Left renal cortex interstitium (tissue), 4 donors: ENCODE results near the gene COBL. TPM values are rescaled to one million over a fixed set of nuclear protein-coding genes. Genes with fewer than 3 reads are reported as not detected.

ENCODE experiments used
- DNase-seq, 4 donors: peaks; one replicate each; pipeline ENCODE4 v3.0.0-alpha.2; 2013; ENCODE audit warnings: low read depth in 4 of 4, low spot score in 2 of 4, missing footprints in 1 of 4
- polyA plus RNA-seq, 4 donors: library from polyadenylated mRNA; unstranded; fragments of 120-200 nt; gene quantifications; one replicate each; pipeline ENCODE4 v1.2.1, GENCODE V29; 2013; ENCODE audit not compliant: insufficient read length in 4 of 4

Gene COBL
- polyA plus RNA-seq, 4 donors = 13.4 to 19.3 (median 17.3) TPM

DNA sequence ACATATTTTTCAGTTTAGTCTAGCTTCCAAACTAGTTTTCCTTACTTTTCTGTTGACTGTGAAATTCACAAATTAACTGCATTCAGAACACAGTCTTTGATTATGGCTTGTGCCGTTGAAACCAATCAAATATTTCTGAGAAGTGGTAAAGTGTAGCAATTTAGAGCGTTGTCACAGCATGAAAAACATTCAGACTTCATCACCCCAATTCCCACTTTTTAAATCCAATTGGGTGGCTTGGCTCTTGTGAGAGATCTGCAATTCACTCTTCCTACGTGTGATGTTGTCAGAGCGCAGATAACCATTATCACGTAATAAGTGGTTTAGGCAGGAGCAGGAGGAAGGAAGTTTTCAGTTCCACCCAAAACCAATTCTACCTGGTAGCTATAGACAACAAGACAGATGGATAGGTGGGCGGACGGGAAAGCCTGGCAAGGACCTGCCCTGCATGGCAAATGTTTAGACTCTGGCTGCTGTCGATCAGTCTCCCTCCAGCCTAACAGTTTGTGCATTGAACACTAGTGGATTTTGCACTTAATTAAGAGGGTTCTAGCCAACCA is 8.9 kb downstream of the COBL start:
- DNase-seq = no peak

DNA sequence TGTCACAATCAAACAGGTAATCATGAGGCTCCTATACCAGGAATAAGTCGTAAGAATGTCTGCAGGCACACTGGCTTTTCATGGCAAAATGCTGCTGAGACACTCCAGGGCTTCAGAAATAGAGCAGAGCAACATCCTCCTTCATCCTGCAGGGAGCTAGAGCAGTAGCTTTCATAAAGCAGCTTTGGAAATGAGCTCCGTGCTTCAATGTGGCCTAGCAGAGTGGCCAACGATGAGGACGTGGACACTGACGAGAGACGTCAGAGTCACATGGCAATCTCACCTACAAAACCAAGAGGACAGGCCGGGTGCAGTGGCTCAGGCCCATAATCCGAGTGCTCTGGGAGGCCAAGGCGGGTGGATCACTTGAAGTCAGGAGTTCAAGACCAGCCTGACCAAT is 9.8 kb downstream of the COBL start:
- DNase-seq = no peak

GRCh38 chr7:51304729-51305128 is 11.9 kb downstream of the COBL start:
- no peak for DNase-seq

- no peak for DNase-seq
Measured at GRCh38 chr7:51303142-51303525, 13.5 kb downstream of the COBL start.

DNA sequence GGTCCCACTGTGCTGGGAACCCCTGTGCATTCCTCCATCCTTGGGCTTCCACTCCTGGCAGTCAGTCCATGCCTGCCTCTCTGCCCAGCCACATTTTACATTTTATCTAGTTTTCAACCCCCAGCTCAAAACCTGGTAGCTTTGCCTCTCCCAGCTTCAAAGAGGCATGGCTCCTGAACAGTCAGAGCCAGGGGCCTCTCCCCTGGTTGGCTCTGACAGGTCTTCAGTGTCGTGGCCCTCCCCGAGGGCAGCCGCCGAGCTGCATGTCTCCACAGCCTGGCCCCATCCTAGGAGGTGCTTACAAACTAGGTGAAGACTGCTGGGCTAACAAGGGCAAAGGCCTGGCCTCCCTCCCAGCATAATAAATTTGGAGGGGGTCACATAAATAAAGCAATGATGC is 14.8 kb downstream of the COBL start:
- no peak for DNase-seq

- no peak for DNase-seq
Measured at GRCh38 chr7:51300762-51301674, 15.6 kb downstream of the COBL start.

DNA sequence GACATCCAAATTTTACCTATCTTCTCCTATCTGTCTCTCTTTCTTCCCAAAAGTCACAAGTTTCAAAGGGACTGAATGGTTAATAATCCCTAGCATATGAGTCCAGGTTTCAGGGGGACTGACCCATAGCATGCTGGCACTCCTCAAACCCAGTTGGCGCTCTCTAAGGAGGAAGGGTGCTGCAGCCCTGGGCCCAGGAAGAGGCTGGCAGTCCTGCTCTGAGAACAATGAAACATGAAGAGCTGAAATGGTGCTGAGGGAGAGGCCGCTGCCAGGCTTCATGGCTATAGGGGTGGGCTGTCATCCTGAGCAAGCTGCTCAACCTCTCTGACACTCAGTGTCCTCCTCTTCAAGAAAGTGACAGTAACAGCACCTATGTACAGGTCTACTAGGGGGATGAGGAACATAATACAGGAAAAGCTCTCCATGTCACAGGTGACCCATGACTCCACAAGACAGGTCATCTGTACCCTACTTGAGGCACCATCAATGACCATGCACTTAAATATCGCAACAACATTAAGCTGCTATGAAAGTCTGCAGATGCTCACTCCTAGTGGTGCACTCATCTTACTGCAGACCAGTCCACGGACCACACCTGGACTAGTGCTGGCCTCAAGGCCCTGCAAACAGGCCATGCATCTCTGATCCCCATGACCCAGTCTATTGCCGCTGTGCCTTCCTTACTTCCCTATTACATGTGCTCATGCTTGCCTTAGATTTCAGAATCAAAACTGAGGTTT is 17.0 kb downstream of the COBL start:
- no peak for DNase-seq

GRCh38 chr7:51298912-51299311 is 17.7 kb downstream of the COBL start:
- no peak for DNase-seq

DNA sequence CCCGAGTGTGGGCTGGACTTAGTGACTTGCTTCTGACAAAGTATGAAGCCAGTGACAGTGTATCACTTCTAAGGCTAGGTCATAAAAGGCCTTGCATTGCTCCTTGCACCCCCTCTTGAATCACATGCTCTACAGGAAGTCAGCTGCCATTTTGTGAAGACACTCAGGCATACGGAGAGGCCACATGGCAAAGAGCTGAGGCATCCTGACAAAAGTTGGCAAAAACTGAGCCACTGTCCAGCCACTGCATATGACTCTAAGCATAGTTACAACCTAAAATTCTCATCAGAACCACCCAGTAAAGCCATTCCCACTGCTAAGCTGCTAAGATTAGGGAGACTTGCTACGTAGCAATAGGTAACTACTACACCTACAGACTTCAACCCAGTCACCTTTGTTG is 18.6 kb downstream of the COBL start:
- no peak for DNase-seq

DNA sequence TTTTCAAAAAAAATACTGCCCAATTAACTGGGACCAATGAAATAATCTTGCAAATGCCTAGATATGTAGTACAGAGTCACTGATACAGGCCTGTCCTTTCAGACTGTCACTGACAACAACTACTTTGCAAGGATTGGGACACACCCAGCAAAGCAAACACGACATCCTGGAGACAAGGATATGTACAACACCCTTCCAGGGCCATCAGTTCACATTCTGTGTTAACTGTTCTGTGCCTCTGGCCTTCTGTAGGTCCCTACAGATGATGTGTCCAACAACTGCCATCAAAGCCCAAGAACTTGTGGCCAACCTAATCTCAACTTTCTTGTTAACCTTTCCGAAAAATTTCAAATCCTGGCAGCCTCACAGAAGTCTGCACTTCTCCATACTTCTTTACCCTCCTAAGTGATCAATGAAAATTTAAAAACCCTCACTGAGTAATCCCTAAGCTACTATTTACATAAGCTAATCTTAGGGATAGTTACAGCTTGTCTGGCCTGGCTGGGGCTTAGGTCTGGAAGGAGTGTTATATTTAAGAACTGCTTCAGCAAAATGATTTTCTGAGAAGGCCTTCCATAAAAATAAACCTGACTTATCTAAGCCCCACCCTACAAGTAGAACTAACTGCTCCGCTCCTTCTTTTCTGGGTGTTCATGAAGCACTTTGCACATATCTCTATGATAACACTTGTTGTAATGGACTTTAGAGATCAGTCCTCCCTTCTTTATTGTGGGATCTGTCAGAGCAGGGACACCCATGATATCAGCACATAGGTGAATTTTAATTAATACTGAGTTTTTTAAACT is 21.0 kb downstream of the COBL start:
- no peak for DNase-seq

DNA sequence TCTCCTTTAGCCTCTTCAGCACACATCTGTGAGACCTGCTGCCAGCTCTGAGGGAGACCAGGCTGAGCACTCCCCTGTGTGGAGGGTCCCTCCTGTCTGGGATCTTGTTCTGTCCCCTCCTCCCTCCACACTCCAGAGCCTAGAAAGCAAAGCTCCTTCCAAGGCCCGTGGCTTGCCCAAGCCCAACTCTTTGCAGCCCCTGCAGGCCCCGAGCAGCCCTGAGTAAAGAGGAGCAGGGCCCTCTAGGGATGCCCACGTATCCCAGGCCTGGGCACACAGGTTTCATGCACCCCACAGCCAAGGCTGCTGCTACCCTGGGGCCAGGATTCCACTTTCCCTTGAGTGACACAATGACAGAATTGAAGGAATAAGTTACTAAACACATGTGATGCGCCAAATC is 24.0 kb downstream of the COBL start:
- DNase-seq = no peak

GRCh38 chr7:51290702-51291540 is 25.7 kb downstream of the COBL start:
- DNase-seq = no peak

GRCh38 chr7:51290304-51290637 is 26.3 kb downstream of the COBL start:
- no peak for DNase-seq

DNA sequence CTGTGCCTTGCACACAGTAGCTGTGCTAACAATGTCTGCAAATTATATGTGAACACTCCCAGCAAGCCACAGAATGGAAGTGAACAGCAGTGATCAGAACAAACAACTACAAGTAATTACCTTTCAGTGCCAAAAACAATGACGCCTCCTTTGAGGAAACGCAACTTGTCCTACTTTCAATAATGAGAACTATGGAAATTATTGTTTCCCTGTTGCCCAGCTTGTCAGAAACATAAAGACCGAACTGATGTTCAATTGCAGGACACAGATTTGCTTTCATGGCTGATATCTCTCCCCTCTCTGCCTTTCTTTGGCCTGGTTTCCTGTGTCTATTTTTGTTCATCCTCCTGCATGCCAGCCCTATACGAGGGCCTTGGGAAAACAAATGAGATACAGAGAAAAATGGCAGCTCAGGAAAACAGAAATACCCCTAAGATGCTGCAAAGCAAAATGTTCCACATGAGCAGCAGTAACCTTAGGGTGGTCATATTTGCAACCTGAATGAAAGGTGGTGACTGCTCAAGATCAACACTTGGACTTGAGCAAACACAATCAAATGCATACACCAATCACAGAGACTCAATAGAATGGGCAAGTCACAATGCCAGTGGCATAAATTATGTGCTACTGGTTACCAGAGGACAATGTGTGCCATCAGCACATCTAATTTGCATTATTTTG is 26.8 kb downstream of the COBL start:
- no peak for DNase-seq

- no peak for DNase-seq
Measured at GRCh38 chr7:51288896-51289622, 27.6 kb downstream of the COBL start.

GRCh38 chr7:51286401-51286800 is 30.2 kb downstream of the COBL start:
- DNase-seq = no peak

DNA sequence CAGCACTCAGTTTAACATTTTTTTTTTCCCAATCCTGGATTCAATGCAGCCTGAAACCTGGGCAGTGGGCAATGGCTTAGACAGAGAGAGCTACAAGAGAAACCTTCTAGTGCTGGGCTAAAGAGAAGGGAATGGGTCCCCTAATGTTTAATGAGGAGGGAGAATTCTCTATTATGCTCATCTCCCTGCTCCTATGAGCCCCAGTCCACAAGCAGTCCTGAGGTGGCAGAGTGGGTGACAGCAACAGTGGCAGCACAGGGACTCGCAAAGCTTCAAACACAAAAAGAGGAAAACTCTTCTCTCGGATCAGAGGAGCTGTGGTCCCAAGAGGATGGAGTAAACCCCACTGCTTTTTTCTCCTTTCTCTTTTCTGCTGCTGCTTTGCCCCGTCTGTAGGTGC is 36.5 kb downstream of the COBL start:
- no peak for DNase-seq

DNA sequence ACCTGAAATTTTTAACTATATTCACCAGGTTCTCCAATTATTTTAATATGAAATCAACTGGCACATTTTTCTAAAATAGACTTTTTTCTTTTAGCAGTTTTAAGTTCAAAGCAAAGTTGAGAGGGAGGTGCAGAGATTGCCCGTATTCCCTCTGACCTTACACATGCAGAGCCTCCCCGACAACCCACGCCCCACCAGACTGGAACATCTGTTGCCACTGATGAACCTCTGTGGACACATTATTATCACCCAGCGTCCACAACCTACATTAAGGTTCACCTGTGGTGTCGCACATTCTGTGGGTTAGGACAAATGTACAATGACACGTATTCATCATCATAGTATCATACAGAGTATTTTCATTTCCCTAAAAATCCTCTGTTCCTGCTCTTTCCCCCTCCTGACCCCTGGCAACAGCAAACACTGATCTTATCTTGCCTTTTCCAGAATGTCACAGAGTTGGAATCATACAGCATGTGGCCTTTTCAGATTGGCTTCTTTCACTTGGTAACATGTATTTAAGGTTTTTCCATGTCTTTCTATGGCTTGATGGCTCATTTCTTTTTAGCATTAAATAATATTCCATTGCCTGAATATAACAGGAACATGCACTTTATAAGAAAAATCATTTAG is 37.1 kb downstream of the COBL start:
- DNase-seq = no peak
